Measurements from ENCODE around the gene KLK4. TPM values are rescaled to one million over a fixed set of nuclear protein-coding genes. Genes with fewer than 3 reads are reported as not detected.

KLK4 gene
- total RNA-seq, 1 donor from 2014 or later, result not detected

GRCh38 chr19:50876456-50876855, 34.7 kb downstream of the KLK4 start:
- H3K4me1 Mint-ChIP-seq (ENCODE audit: unreplicated experiment), result no peaks in the 10 kb centered on the region
- TF ChIP-seq CTCF (IDR thresholded peaks at IDR 0.05), result no peak
- H3K27ac Mint-ChIP-seq (ENCODE audit: unreplicated experiment), result no peak overlapping the region
- H3K36me3 Mint-ChIP-seq (ENCODE audit: unreplicated experiment), result no peaks in the 10 kb centered on the region
- no peaks in the 10 kb centered on the region for H3K27me3 Mint-ChIP-seq (ENCODE audit: unreplicated experiment)
- DNase-seq (ENCODE audit: extremely low spot score, unreplicated experiment), result no peak
- no peak overlapping the region for H3K4me3 Mint-ChIP-seq (ENCODE audit: unreplicated experiment)
- H3K9me3 Mint-ChIP-seq (ENCODE audit: unreplicated experiment), result no peaks in the 10 kb centered on the region

GRCh38 chr19:50875795-50876422, 35.3 kb downstream of the KLK4 start:
- DNase-seq (ENCODE audit: extremely low spot score, unreplicated experiment), result no peak
- no peak for TF ChIP-seq CTCF (IDR thresholded peaks at IDR 0.05)
- Mint-ChIP-seq H3K4me3 (ENCODE audit: unreplicated experiment) (no peak overlapping the region), H3K9me3 (ENCODE audit: unreplicated experiment) (no peaks in the 10 kb centered on the region), H3K27ac (ENCODE audit: unreplicated experiment) (no peak overlapping the region), H3K4me1 (ENCODE audit: unreplicated experiment) (no peaks in the 10 kb centered on the region), H3K36me3 (ENCODE audit: unreplicated experiment) (no peaks in the 10 kb centered on the region), H3K27me3 (ENCODE audit: unreplicated experiment) (no peaks in the 10 kb centered on the region)

- Mint-ChIP-seq H3K36me3 (ENCODE audit: unreplicated experiment) (no peaks in the 10 kb centered on the region), H3K4me1 (ENCODE audit: unreplicated experiment) (no peaks in the 10 kb centered on the region), H3K4me3 (ENCODE audit: unreplicated experiment) (no peak overlapping the region), H3K9me3 (ENCODE audit: unreplicated experiment) (no peaks in the 10 kb centered on the region), H3K27ac (ENCODE audit: unreplicated experiment) (no peak overlapping the region), H3K27me3 (ENCODE audit: unreplicated experiment) (no peaks in the 10 kb centered on the region)
- no peak for DNase-seq (ENCODE audit: extremely low spot score, unreplicated experiment)
- TF ChIP-seq CTCF (IDR thresholded peaks at IDR 0.05), result no peak
Measured at GRCh38 chr19:50874211-50874610, 37.0 kb downstream of the KLK4 start.

- no peak within 1 kb of the TSS for H3K27ac Mint-ChIP-seq (ENCODE audit: unreplicated experiment)
- no peak within 1 kb of the TSS for H3K4me3 Mint-ChIP-seq (ENCODE audit: unreplicated experiment)
- H3K27me3 Mint-ChIP-seq (ENCODE audit: unreplicated experiment), result no peaks in the 10 kb centered on the region
- no peaks in the 10 kb centered on the region for H3K36me3 Mint-ChIP-seq (ENCODE audit: unreplicated experiment)
- no peak for TF ChIP-seq CTCF (IDR thresholded peaks at IDR 0.05)
- no peak for DNase-seq (ENCODE audit: extremely low spot score, unreplicated experiment)
- no peaks in the 10 kb centered on the region for H3K9me3 Mint-ChIP-seq (ENCODE audit: unreplicated experiment)
- H3K4me1 Mint-ChIP-seq (ENCODE audit: unreplicated experiment), result no peaks in the 10 kb centered on the region
Measured at GRCh38 chr19:50873056-50873455, 38.1 kb downstream of the KLK4 start, which contains the start of gene KLK2. KLK2 (plus strand) TSS chr19:50873439; CDS start chr19:50873474, 35 bp downstream.

GRCh38 chr19:50870417-50871089, 40.6 kb downstream of the KLK4 start:
- Mint-ChIP-seq H3K36me3 (ENCODE audit: unreplicated experiment) (no peaks in the 10 kb centered on the region), H3K27ac (ENCODE audit: unreplicated experiment) (no peak overlapping the region), H3K4me3 (ENCODE audit: unreplicated experiment) (no peak overlapping the region), H3K27me3 (ENCODE audit: unreplicated experiment) (no peaks in the 10 kb centered on the region), H3K9me3 (ENCODE audit: unreplicated experiment) (no peaks in the 10 kb centered on the region), H3K4me1 (ENCODE audit: unreplicated experiment) (no peaks in the 10 kb centered on the region)
- no peak for TF ChIP-seq CTCF (IDR thresholded peaks at IDR 0.05)
- no peak for DNase-seq (ENCODE audit: extremely low spot score, unreplicated experiment)

All from osteocyte (in vitro differentiated cells).